ENCODE data around the gene NACAD.

NACAD gene

GRCh38 chr7:45073031-45073785, 15.6 kb downstream of the NACAD start:
- Histone ChIP-seq H3K27me3 (ENCODE audit: control insufficient read depth in 1 of 2, insufficient read depth in 2 of 2, low read length in 2 of 2) (no peaks in the 10 kb centered on the region), H3K27ac (ENCODE audit: low read depth, low read length) (no peak overlapping the region), H3K4me1 (ENCODE audit: control insufficient read depth in 1 of 2, insufficient read depth in 2 of 2, low read length in 2 of 2) (peaks cover 0 to 3% of the 10 kb centered on the region in 2 donors), H3K9ac (ENCODE audit: low read depth in 1 of 2, low read length in 2 of 2) (no peak overlapping the region), H3K4me3 (ENCODE audit: low read depth in 1 of 2, low read length in 2 of 2) (no peak overlapping the region), H3K9me3 (ENCODE audit: control insufficient read depth in 1 of 2, low read length in 2 of 2) (no peaks in the 10 kb centered on the region), H3K36me3 (ENCODE audit: control insufficient read depth in 1 of 2, insufficient read depth in 2 of 2, low read length in 2 of 2) (peaks cover 51 to 85% of the 10 kb centered on the region in 2 donors)

- Histone ChIP-seq H3K9me3 (ENCODE audit: control insufficient read depth in 1 of 2, low read length in 2 of 2) (no peaks in the 10 kb centered on the region), H3K4me3 (ENCODE audit: low read depth in 1 of 2, low read length in 2 of 2) (no peak overlapping the region), H3K36me3 (ENCODE audit: control insufficient read depth in 1 of 2, insufficient read depth in 2 of 2, low read length in 2 of 2) (peaks cover 51 to 87% of the 10 kb centered on the region in 2 donors), H3K9ac (ENCODE audit: low read depth in 1 of 2, low read length in 2 of 2) (no peak overlapping the region), H3K27ac (ENCODE audit: low read depth, low read length) (no peak overlapping the region), H3K4me1 (ENCODE audit: control insufficient read depth in 1 of 2, insufficient read depth in 2 of 2, low read length in 2 of 2) (peaks cover 0 to 4% of the 10 kb centered on the region in 2 donors), H3K27me3 (ENCODE audit: control insufficient read depth in 1 of 2, insufficient read depth in 2 of 2, low read length in 2 of 2) (no peaks in the 10 kb centered on the region)
These were observed 16.4 kb downstream of the NACAD start for GRCh38 chr7:45072131-45073030.

GRCh38 chr7:45071528-45071927, 17.2 kb downstream of the NACAD start:
- peaks cover 51 to 82% of the 10 kb centered on the region in 2 donors for H3K36me3 ChIP-seq (ENCODE audit: control insufficient read depth in 1 of 2, insufficient read depth in 2 of 2, low read length in 2 of 2)
- no peak overlapping the region for H3K27ac ChIP-seq (ENCODE audit: low read depth, low read length)
- no peak overlapping the region for H3K9ac ChIP-seq (ENCODE audit: low read depth in 1 of 2, low read length in 2 of 2)
- H3K4me1 ChIP-seq (ENCODE audit: control insufficient read depth in 1 of 2, insufficient read depth in 2 of 2, low read length in 2 of 2) = peaks cover 0 to 4% of the 10 kb centered on the region in 2 donors
- H3K4me3 ChIP-seq (ENCODE audit: low read depth in 1 of 2, low read length in 2 of 2) = no peak overlapping the region
- H3K9me3 ChIP-seq (ENCODE audit: control insufficient read depth in 1 of 2, low read length in 2 of 2) = no peaks in the 10 kb centered on the region
- no peaks in the 10 kb centered on the region for H3K27me3 ChIP-seq (ENCODE audit: control insufficient read depth in 1 of 2, insufficient read depth in 2 of 2, low read length in 2 of 2)

GRCh38 chr7:45070254-45070642, 18.5 kb downstream of the NACAD start:
- H3K27ac ChIP-seq (ENCODE audit: low read depth, low read length) = no peak overlapping the region
- H3K36me3 ChIP-seq (ENCODE audit: control insufficient read depth in 1 of 2, insufficient read depth in 2 of 2, low read length in 2 of 2) = peaks cover 45 to 78% of the 10 kb centered on the region in 2 donors
- H3K4me3 ChIP-seq (ENCODE audit: low read depth in 1 of 2, low read length in 2 of 2) = no peak overlapping the region
- peaks cover 0 to 4% of the 10 kb centered on the region in 2 donors for H3K4me1 ChIP-seq (ENCODE audit: control insufficient read depth in 1 of 2, insufficient read depth in 2 of 2, low read length in 2 of 2)
- no peaks in the 10 kb centered on the region for H3K27me3 ChIP-seq (ENCODE audit: control insufficient read depth in 1 of 2, insufficient read depth in 2 of 2, low read length in 2 of 2)
- no peak overlapping the region for H3K9ac ChIP-seq (ENCODE audit: low read depth in 1 of 2, low read length in 2 of 2)
- no peaks in the 10 kb centered on the region for H3K9me3 ChIP-seq (ENCODE audit: control insufficient read depth in 1 of 2, low read length in 2 of 2)

- no peak overlapping the region for H3K4me3 ChIP-seq (ENCODE audit: low read depth in 1 of 2, low read length in 2 of 2)
- H3K27ac ChIP-seq (ENCODE audit: low read depth, low read length) = no peak overlapping the region
- peaks cover 45 to 78% of the 10 kb centered on the region in 2 donors for H3K36me3 ChIP-seq (ENCODE audit: control insufficient read depth in 1 of 2, insufficient read depth in 2 of 2, low read length in 2 of 2)
- no peak overlapping the region for H3K9ac ChIP-seq (ENCODE audit: low read depth in 1 of 2, low read length in 2 of 2)
- H3K9me3 ChIP-seq (ENCODE audit: control insufficient read depth in 1 of 2, low read length in 2 of 2) = no peaks in the 10 kb centered on the region
- peaks cover 0 to 4% of the 10 kb centered on the region in 2 donors for H3K4me1 ChIP-seq (ENCODE audit: control insufficient read depth in 1 of 2, insufficient read depth in 2 of 2, low read length in 2 of 2)
- H3K27me3 ChIP-seq (ENCODE audit: control insufficient read depth in 1 of 2, insufficient read depth in 2 of 2, low read length in 2 of 2) = no peaks in the 10 kb centered on the region
These were observed 19.1 kb downstream of the NACAD start for GRCh38 chr7:45069444-45070253.

GRCh38 chr7:45068236-45069023, 20.3 kb downstream of the NACAD start:
- H3K27me3 ChIP-seq (ENCODE audit: control insufficient read depth in 1 of 2, insufficient read depth in 2 of 2, low read length in 2 of 2) = no peaks in the 10 kb centered on the region
- H3K27ac ChIP-seq (ENCODE audit: low read depth, low read length) = no peak overlapping the region
- no peak overlapping the region for H3K9ac ChIP-seq (ENCODE audit: low read depth in 1 of 2, low read length in 2 of 2)
- H3K36me3 ChIP-seq (ENCODE audit: control insufficient read depth in 1 of 2, insufficient read depth in 2 of 2, low read length in 2 of 2) = peaks cover 53 to 76% of the 10 kb centered on the region in 2 donors
- no peak overlapping the region for H3K4me3 ChIP-seq (ENCODE audit: low read depth in 1 of 2, low read length in 2 of 2)
- H3K9me3 ChIP-seq (ENCODE audit: control insufficient read depth in 1 of 2, low read length in 2 of 2) = no peaks in the 10 kb centered on the region
- peaks cover 0 to 4% of the 10 kb centered on the region in 2 donors for H3K4me1 ChIP-seq (ENCODE audit: control insufficient read depth in 1 of 2, insufficient read depth in 2 of 2, low read length in 2 of 2)

GRCh38 chr7:45067582-45067981, 21.2 kb downstream of the NACAD start:
- H3K4me1 ChIP-seq (ENCODE audit: control insufficient read depth in 1 of 2, insufficient read depth in 2 of 2, low read length in 2 of 2) = peaks cover 0 to 4% of the 10 kb centered on the region in 2 donors
- peaks cover 46 to 67% of the 10 kb centered on the region in 2 donors for H3K36me3 ChIP-seq (ENCODE audit: control insufficient read depth in 1 of 2, insufficient read depth in 2 of 2, low read length in 2 of 2)

GRCh38 chr7:45066409-45066808, 22.4 kb downstream of the NACAD start:
- H3K9me3 ChIP-seq (ENCODE audit: control insufficient read depth in 1 of 2, low read length in 2 of 2) = no peaks in the 10 kb centered on the region
- H3K27me3 ChIP-seq (ENCODE audit: control insufficient read depth in 1 of 2, insufficient read depth in 2 of 2, low read length in 2 of 2) = no peaks in the 10 kb centered on the region
- peaks cover 43 to 56% of the 10 kb centered on the region in 2 donors for H3K36me3 ChIP-seq (ENCODE audit: control insufficient read depth in 1 of 2, insufficient read depth in 2 of 2, low read length in 2 of 2)
- no peak overlapping the region for H3K4me3 ChIP-seq (ENCODE audit: low read depth in 1 of 2, low read length in 2 of 2)
- peaks cover 0 to 4% of the 10 kb centered on the region in 2 donors for H3K4me1 ChIP-seq (ENCODE audit: control insufficient read depth in 1 of 2, insufficient read depth in 2 of 2, low read length in 2 of 2)
- H3K27ac ChIP-seq (ENCODE audit: low read depth, low read length) = no peak overlapping the region
- H3K9ac ChIP-seq (ENCODE audit: low read depth in 1 of 2, low read length in 2 of 2) = no peak overlapping the region

More at GRCh38 chr7:45067582-45067981, 21.2 kb downstream of the NACAD start:
- no peak overlapping the region for H3K9ac ChIP-seq (ENCODE audit: low read depth in 1 of 2, low read length in 2 of 2)
- no peaks in the 10 kb centered on the region for H3K27me3 ChIP-seq (ENCODE audit: control insufficient read depth in 1 of 2, insufficient read depth in 2 of 2, low read length in 2 of 2)
- no peak overlapping the region for H3K27ac ChIP-seq (ENCODE audit: low read depth, low read length)
- H3K9me3 ChIP-seq (ENCODE audit: control insufficient read depth in 1 of 2, low read length in 2 of 2) = no peaks in the 10 kb centered on the region
- H3K4me3 ChIP-seq (ENCODE audit: low read depth in 1 of 2, low read length in 2 of 2) = no peak overlapping the region
